SK-N-SH (cell line): Measurements from ENCODE around the gene ZNF614. TPM values are rescaled to one million over a fixed set of nuclear protein-coding genes. Genes with fewer than 3 reads are reported as not detected.

Experiments
- CTCF ChIA-PET: fragments of 300-600, 350-600 bp; formaldehyde crosslinking; extraction: SDS; loops from one replicate; lab custom pipeline; 2021; lab: Yijun Ruan, JAX
- POLR2A ChIA-PET: fragments of 350-600 bp; sonication (Branson Sonifier 250); formaldehyde crosslinking; extraction: SDS; loops from one replicate; lab custom pipeline; 2020; ENCODE audit warnings: antibody characterized with exemption, inconsistent platforms; lab: Yijun Ruan, JAX
- DNase-seq: peaks from one replicate; pipeline ENCODE4 v3.0.0; 2012
- H2AFZ ChIP-seq: fragments of 200-600 bp; sonication (generic); 2 replicates; pipeline ENCODE4 v1.8.1; 2016; ENCODE audit warnings: antibody characterized with exemption, mild to moderate bottlenecking, low read depth
- H3F3A ChIP-seq: fragments of 200-600 bp; sonication (generic); replicated peaks from 2 replicates; pipeline ENCODE3; 2016; ENCODE audit warnings: antibody characterized with exemption, mild to moderate bottlenecking; ENCODE audit not compliant: insufficient read depth
- H3K27ac ChIP-seq, 2 experiments: fragments of 200-500 bp in 1 of 2; fragments of 200-600 bp in 1 of 2; sonication (Bioruptor generic) in 1 of 2; sonication (generic), shearing (Covaris generic) in 1 of 2; 2 replicates each; pipeline versions ENCODE4 v1.5.1 to v1.6.1; 2014 to 2016; ENCODE audit warnings: low read depth in 2 of 2, inconsistent platforms in 1 of 2, low read length in 1 of 2, mild to moderate bottlenecking in 1 of 2, mixed read lengths in 1 of 2
- H3K27me3 ChIP-seq: fragments of 200-600 bp; sonication (generic), shearing (Covaris generic); 2 replicates; pipeline ENCODE4 v1.6.1; 2016; ENCODE audit warnings: mixed run types; ENCODE audit not compliant: insufficient read depth
- H3K36me3 ChIP-seq, 2 experiments: fragments of 200-500 bp in 1 of 2; fragments of 200-600 bp in 1 of 2; sonication (Bioruptor generic) in 1 of 2; sonication (generic) in 1 of 2; replicated peaks in 1 of 2; 2 replicates each; pipeline versions ENCODE3 to v1.5.1; 2014 to 2016; ENCODE audit warnings: low read length in 1 of 2, mild to moderate bottlenecking in 1 of 2; ENCODE audit not compliant: insufficient read depth in 2 of 2, control insufficient read depth in 1 of 2
- H3K4me1 ChIP-seq, 2 experiments: fragments of 200-500 bp in 1 of 2; fragments of 200-600 bp in 1 of 2; sonication (Bioruptor generic) in 1 of 2; sonication (generic), shearing (Covaris generic) in 1 of 2; 2 replicates each; pipeline versions ENCODE4 v1.5.1 to v1.6.1; 2014 to 2016; ENCODE audit warnings: low read depth in 1 of 2, low read length in 1 of 2, mixed run types in 1 of 2; ENCODE audit not compliant: insufficient read depth in 2 of 2, control insufficient read depth in 1 of 2
- H3K4me2 ChIP-seq: fragments of 200-600 bp; sonication (generic), shearing (Covaris generic); 2 replicates; pipeline ENCODE4 v1.6.1; 2017; ENCODE audit warnings: mixed run types
- H3K4me3 ChIP-seq, 2 experiments: fragments of 200-500 bp in 1 of 2; fragments of 200-600 bp in 1 of 2; sonication (Bioruptor generic) in 1 of 2; sonication (generic), shearing (Covaris generic) in 1 of 2; 2 replicates each; pipeline versions ENCODE4 v1.5.1 to v1.8.1; 2014 to 2016; ENCODE audit warnings: low read depth in 2 of 2, inconsistent platforms in 1 of 2, low read length in 1 of 2, mild to moderate bottlenecking in 1 of 2, mixed read lengths in 1 of 2, moderate library complexity in 1 of 2
- H3K79me2 ChIP-seq: fragments of 200-600 bp; sonication (generic); 2 replicates; pipeline ENCODE4 v1.8.1; 2017; ENCODE audit warnings: mild to moderate bottlenecking; ENCODE audit not compliant: insufficient read depth
- H3K9ac ChIP-seq: fragments of 200-600 bp; sonication (generic); 2 replicates; pipeline ENCODE4 v1.6.1; 2017; ENCODE audit warnings: mixed run types
- H3K9me2 ChIP-seq: fragments of 200-600 bp; sonication (generic); 2 replicates; pipeline ENCODE4 v1.6.1; 2017; ENCODE audit warnings: mixed run types
- H3K9me3 ChIP-seq: fragments of 200-600 bp; sonication (generic); 2 replicates; pipeline ENCODE4 v1.6.1; 2017; ENCODE audit warnings: mixed run types, mild to moderate bottlenecking, moderate library complexity
- H4K20me1 ChIP-seq: fragments of 200-600 bp; sonication (generic); 2 replicates; pipeline ENCODE4 v1.6.1; 2017; ENCODE audit warnings: mild to moderate bottlenecking, mixed run types; ENCODE audit not compliant: insufficient read depth
- CHD2 ChIP-seq: fragments of 150-350 bp; IDR thresholded peaks from 2 replicates; pipeline ENCODE4 v1.6.1; 2018; ENCODE audit warnings: low read length; ENCODE audit not compliant: partially characterized antibody
- ELF1 ChIP-seq: IDR thresholded peaks from 2 replicates; pipeline ENCODE4 v1.4.0; 2012
- FOSL2 ChIP-seq: IDR thresholded peaks from 2 replicates; pipeline ENCODE4 v1.4.0; 2012; ENCODE audit warnings: low read depth, mild to moderate bottlenecking, moderate library complexity, borderline replicate concordance
- FOXJ3 ChIP-seq: sonication (generic); formaldehyde crosslinking; IDR thresholded peaks from 2 replicates; pipeline ENCODE4 v1.5.1; 2020; ENCODE audit warnings: mild to moderate bottlenecking, missing genetic modification reagents
- GATA2 ChIP-seq: sonication (generic); formaldehyde crosslinking; IDR thresholded peaks from 2 replicates; pipeline ENCODE4 v1.5.0; 2020; ENCODE audit warnings: mild to moderate bottlenecking, missing genetic modification reagents
- IRF3 ChIP-seq: fragments of 150-350 bp; IDR thresholded peaks from 2 replicates; pipeline ENCODE4 v1.6.1; 2016; ENCODE audit warnings: mild to moderate bottlenecking, low read depth, low read length
- JUND ChIP-seq: IDR thresholded peaks from 2 replicates; pipeline ENCODE4 v1.4.0; 2012
- MEF2A ChIP-seq: IDR thresholded peaks from 2 replicates; pipeline ENCODE4 v1.4.0; 2012; ENCODE audit warnings: low read depth, borderline replicate concordance
- MXI1 ChIP-seq: IDR thresholded peaks from 2 replicates; pipeline ENCODE4 v1.6.1; 2012; ENCODE audit warnings: mild to moderate bottlenecking, low read depth, low read length, improper control_type of control experiment
- NFIC ChIP-seq: IDR thresholded peaks from 2 replicates; pipeline ENCODE4 v1.4.0; 2012; ENCODE audit warnings: borderline replicate concordance
- NRF1 ChIP-seq: IDR thresholded peaks from 2 replicates; pipeline ENCODE4 v1.6.1; 2012; ENCODE audit warnings: low read depth, mild to moderate bottlenecking, low read length
- POLR2AphosphoS5 ChIP-seq: IDR thresholded peaks from 2 replicates; pipeline ENCODE4 v1.6.1; 2012; ENCODE audit warnings: low read depth, low read length
- RFX5 ChIP-seq: IDR thresholded peaks from 2 replicates; pipeline ENCODE4 v1.6.1; 2012; ENCODE audit warnings: mild to moderate bottlenecking, improper control_type of control experiment, low read length
- RXRA ChIP-seq: IDR thresholded peaks from 2 replicates; pipeline ENCODE4 v1.4.0; 2012; ENCODE audit warnings: low read depth, mild to moderate bottlenecking, borderline replicate concordance
- SIN3A ChIP-seq: IDR thresholded peaks from 2 replicates; pipeline ENCODE4 v1.6.1; 2012; ENCODE audit warnings: low read depth, mild to moderate bottlenecking, low read length, moderate library complexity, borderline replicate concordance
- TAF1 ChIP-seq: IDR thresholded peaks from 2 replicates; pipeline ENCODE4 v1.6.1; 2012; ENCODE audit warnings: low read depth, mild to moderate bottlenecking, low read length, moderate library complexity, borderline replicate concordance
- TEAD4 ChIP-seq: IDR thresholded peaks from 2 replicates; pipeline ENCODE4 v1.4.0; 2012; ENCODE audit warnings: mild to moderate bottlenecking, borderline replicate concordance; ENCODE audit not compliant: insufficient read depth
- YY1 ChIP-seq: IDR thresholded peaks from 2 replicates; pipeline ENCODE4 v1.4.0; 2012; ENCODE audit warnings: low read depth, mild to moderate bottlenecking
- WGBS: methylation state at CpG from one replicate; pipeline ENCODE4 v1.1.6; 2017; ENCODE audit warnings: low lambda C conversion rate; 5-methylcytosine and 5-hydroxymethylcytosine counted together
- polyA plus RNA-seq, 3 experiments: library from polyadenylated mRNA; depleted of rRNA; stranded (reverse); fragments of >200 nt; gene quantifications; 2 replicates each; pipeline ENCODE4 v1.2.3, GENCODE V29; 2012
- TF ChIP-seq, protein P1 (sequence below): fragments of 200-600 bp; sonication (generic); IDR thresholded peaks from 2 replicates; pipeline ENCODE4 v1.6.1; 2017; ENCODE audit warnings: antibody characterized with exemption, mild to moderate bottlenecking, moderate library complexity
- TF ChIP-seq, protein P2 (sequence below): IDR thresholded peaks from 2 replicates; pipeline ENCODE4 v1.4.0; 2012; ENCODE audit warnings: low read depth, borderline replicate concordance

The ZNF614 gene
- polyA plus RNA-seq, 1 of the 3 experiments (the other 2 are of a cell fraction) = 2.8 TPM

DNA sequence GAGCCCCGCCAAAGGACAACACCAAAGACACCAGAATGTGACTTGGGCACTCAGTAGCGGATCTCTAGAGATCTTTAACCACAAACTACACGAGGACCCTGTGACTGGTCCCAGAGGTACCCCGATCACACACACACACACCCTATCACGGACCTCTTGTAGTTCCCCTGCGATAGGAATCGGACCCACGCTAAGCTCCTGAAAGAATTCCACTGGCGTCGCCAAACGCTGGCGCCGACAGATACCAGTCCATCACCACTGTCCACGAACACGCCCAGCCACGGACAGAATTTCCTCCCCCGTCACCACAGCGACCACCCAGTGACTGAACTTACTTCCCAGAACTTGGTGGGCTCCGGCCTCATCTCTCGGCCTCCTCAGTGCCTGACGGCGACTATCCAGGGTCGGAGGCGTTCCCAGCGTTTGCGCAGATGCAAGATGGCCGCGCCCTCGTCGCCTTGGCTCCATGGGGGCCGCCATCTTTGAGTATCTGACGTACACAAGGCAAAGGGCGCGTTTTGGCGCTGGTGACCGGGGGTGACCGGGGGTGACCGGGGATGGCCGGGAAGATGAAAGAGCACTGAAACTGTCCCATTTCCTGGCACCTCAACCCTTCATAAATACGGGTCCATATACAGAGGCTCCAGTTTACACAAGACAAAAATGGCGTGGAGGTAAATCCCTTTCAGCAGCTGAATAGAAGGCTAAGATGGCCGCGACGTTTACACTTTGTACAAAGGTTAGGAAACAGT is 20.2 kb downstream of the ZNF614 start, which contains the start of gene ZNF615:
Gene ZNF615, minus strand, starts transcription at position 406 of the 752 bp plus-strand sequence. CDS start 4,500 bp downstream, outside the sequence.
- ChIA-PET CTCF (interaction anchor here (1.3 kb wide), 1 partner anchor 13 kb away, joined by 3 read pairs; no protein-coding TSS in a partner anchor), POLR2A (interaction anchor here (1.5 kb wide), 1 partner anchor 20 kb away, joined by 5 read pairs; the partner anchor contains the start of gene ZNF614)

GRCh38 chr19:52007451-52007805 is 20.8 kb downstream of the ZNF614 start:
- peak overlapping the region; percentile 76 to 84 for H3K4me3 ChIP-seq
- CTCF ChIA-PET = interaction anchor here (1.3 kb wide), 1 partner anchor 13 kb away, joined by 3 read pairs; no protein-coding TSS in a partner anchor
- peak overlapping the region; percentile 70 for H3K4me2 ChIP-seq
- no peaks in the 10 kb centered on the region for H3F3A ChIP-seq
- H2AFZ ChIP-seq = peak overlapping the region; percentile 97
- peaks cover 0 to 5% of the 10 kb centered on the region in 2 experiments; a peak in 1 of 4 replicates for H3K4me1 ChIP-seq
- peaks cover 26% of the 10 kb centered on the region; the same call in 1 of the 2 replicates for H3K79me2 ChIP-seq
- peak overlapping the region; percentile 66 for H3K9ac ChIP-seq
- peak overlapping the region; percentile 21 to 82; a peak in 2 of 4 replicates for H3K27ac ChIP-seq
- H3K9me3 ChIP-seq = peaks cover 10% of the 10 kb centered on the region; the same call in 1 of the 2 replicates
- H3K9me2 ChIP-seq = no peaks in the 10 kb centered on the region
- POLR2A ChIA-PET = interaction anchor here (1.5 kb wide), 1 partner anchor 21 kb away, joined by 5 read pairs; the partner anchor contains the start of gene ZNF614
- no peaks in the 10 kb centered on the region for H3K27me3 ChIP-seq
- peak; percentile 38 for DNase-seq
- 14% methylated on average over 9 of the region's 9 CpGs for WGBS
- H4K20me1 ChIP-seq = no peaks in the 10 kb centered on the region
- H3K36me3 ChIP-seq = peaks cover 3 to 16% of the 10 kb centered on the region in 2 experiments
- no peak for TF ChIP-seq POLR2AphosphoS5
- TF ChIP-seq FOSL2 = no peak
- TF ChIP-seq, protein P1, sequence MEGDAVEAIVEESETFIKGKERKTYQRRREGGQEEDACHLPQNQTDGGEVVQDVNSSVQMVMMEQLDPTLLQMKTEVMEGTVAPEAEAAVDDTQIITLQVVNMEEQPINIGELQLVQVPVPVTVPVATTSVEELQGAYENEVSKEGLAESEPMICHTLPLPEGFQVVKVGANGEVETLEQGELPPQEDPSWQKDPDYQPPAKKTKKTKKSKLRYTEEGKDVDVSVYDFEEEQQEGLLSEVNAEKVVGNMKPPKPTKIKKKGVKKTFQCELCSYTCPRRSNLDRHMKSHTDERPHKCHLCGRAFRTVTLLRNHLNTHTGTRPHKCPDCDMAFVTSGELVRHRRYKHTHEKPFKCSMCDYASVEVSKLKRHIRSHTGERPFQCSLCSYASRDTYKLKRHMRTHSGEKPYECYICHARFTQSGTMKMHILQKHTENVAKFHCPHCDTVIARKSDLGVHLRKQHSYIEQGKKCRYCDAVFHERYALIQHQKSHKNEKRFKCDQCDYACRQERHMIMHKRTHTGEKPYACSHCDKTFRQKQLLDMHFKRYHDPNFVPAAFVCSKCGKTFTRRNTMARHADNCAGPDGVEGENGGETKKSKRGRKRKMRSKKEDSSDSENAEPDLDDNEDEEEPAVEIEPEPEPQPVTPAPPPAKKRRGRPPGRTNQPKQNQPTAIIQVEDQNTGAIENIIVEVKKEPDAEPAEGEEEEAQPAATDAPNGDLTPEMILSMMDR = no peak
- no peak for TF ChIP-seq YY1
- no peak for TF ChIP-seq IRF3
- no peak for TF ChIP-seq GATA2 (CRISPR knock-in tag)
- TF ChIP-seq NFIC = no peak
- TF ChIP-seq NRF1 = no peak
- no peak for TF ChIP-seq FOXJ3 (CRISPR knock-in tag)
- no peak for TF ChIP-seq SIN3A
- no peak for TF ChIP-seq MEF2A
- no peak for TF ChIP-seq RXRA
- TF ChIP-seq RFX5 = no peak

More for the DNA sequence above, 20.2 kb downstream of the ZNF614 start, which contains the start of gene ZNF615:
- H3K9me2 ChIP-seq = no peaks in the 10 kb centered on the region
- H3F3A ChIP-seq = no peaks in the 10 kb centered on the region
- H3K9ac ChIP-seq = peak within 1 kb of the TSS; percentile 66
- peak within 1 kb of the TSS; percentile 76 to 84 for H3K4me3 ChIP-seq
- no peak for TF ChIP-seq TEAD4
- TF ChIP-seq ELF1 = no peak
- peak; percentile 57; the same call in 1 of the 2 replicates for TF ChIP-seq TAF1
- peak; percentile 28; the same call in 1 of the 2 replicates for TF ChIP-seq SIN3A
- peak; percentile 65; the same call in 1 of the 2 replicates for TF ChIP-seq NRF1
- TF ChIP-seq MXI1 = peak; percentile 60; the same call in 1 of the 2 replicates
- TF ChIP-seq POLR2AphosphoS5 = peak; percentile 36; the same call in 1 of the 2 replicates
- TF ChIP-seq IRF3 = no peak
- TF ChIP-seq CHD2 = peak; percentile 51
- no peak for TF ChIP-seq JUND
- TF ChIP-seq YY1 = peak; percentile 100
- TF ChIP-seq, protein P2, sequence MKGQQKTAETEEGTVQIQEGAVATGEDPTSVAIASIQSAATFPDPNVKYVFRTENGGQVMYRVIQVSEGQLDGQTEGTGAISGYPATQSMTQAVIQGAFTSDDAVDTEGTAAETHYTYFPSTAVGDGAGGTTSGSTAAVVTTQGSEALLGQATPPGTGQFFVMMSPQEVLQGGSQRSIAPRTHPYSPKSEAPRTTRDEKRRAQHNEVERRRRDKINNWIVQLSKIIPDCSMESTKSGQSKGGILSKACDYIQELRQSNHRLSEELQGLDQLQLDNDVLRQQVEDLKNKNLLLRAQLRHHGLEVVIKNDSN = no peak
- 1% methylated on average over 38 of the region's 44 CpGs for WGBS
- peaks cover 0 to 5% of the 10 kb centered on the region in 2 experiments; a peak in 1 of 4 replicates for H3K4me1 ChIP-seq
- H3K27ac ChIP-seq = peak within 1 kb of the TSS; percentile 49 to 82; a peak in 3 of 4 replicates
- H3K79me2 ChIP-seq = peaks cover 26% of the 10 kb centered on the region; the same call in 1 of the 2 replicates
- peaks cover 10% of the 10 kb centered on the region; the same call in 1 of the 2 replicates for H3K9me3 ChIP-seq
- peaks cover 3 to 13% of the 10 kb centered on the region in 2 experiments for H3K36me3 ChIP-seq
- peak within 1 kb of the TSS; percentile 70 for H3K4me2 ChIP-seq
- H4K20me1 ChIP-seq = no peaks in the 10 kb centered on the region
- H3K27me3 ChIP-seq = no peaks in the 10 kb centered on the region
- peak within 1 kb of the TSS; percentile 97 for H2AFZ ChIP-seq
- DNase-seq = peak; percentile 84
